HG02571 (cell line): Measurements from ENCODE around the gene PLCB2.

Experiments used
- ATAC-seq: cut with Tn5 transposase; IDR thresholded peaks from one replicate; pipeline ENCODE4 v1.9.1; 2021; ENCODE audit warnings: mild to moderate bottlenecking, moderate library complexity; ENCODE audit not compliant: unreplicated experiment

The PLCB2 gene

DNA sequence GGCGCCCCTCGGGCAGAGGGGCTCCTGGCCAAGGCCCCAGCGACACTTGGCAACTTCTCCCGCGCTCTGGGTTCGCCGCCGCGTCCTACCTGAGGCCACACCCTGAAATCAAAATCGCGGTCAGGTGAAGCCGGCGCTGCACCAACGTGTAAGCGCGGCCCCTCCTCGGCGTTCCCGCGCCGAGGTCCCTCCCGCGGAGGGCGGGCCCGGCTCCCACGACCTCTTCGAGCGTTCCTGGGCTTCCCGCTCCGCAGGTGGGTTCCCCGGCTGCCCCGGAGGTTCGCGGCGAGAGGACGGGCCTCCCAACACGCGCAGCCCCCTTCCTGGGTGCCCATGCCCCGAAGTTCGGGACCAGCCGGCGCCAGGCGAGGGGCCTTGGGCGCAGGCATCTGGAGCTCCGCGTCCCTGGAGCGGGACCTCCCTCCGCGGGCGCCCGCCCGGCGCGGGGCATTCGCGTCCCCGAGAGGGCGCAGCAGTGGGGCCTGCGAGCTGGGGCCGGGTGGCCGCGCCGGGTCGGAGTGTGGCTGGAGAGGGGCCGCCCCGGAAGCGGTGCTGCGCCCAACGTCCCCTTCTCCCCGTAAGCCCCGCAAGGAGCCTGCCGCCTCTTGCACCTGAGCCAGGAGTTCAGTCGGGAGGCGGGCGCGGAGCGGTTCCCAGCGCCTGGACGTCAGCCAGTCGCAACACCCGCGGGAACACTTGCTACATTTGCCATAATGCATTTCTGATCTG lies 55.1 kb downstream of the PLCB2 start:
- no peak for ATAC-seq

DNA sequence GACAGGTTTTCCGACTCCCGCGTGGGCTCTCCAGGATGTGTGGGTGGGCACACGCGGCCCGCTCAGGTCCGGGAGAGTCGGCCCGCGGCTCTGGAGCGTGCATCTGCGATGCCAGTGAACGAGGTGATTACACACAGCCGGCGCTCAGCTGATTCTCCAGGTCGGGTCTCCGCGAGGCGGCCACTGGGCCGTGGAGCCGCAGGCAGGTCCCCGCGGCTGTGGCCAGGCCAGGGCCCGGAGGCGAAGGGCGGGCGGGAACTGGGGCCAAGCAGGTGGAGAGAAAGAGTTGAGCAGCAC lies 55.6 kb downstream of the PLCB2 start:
- no peak for ATAC-seq

DNA sequence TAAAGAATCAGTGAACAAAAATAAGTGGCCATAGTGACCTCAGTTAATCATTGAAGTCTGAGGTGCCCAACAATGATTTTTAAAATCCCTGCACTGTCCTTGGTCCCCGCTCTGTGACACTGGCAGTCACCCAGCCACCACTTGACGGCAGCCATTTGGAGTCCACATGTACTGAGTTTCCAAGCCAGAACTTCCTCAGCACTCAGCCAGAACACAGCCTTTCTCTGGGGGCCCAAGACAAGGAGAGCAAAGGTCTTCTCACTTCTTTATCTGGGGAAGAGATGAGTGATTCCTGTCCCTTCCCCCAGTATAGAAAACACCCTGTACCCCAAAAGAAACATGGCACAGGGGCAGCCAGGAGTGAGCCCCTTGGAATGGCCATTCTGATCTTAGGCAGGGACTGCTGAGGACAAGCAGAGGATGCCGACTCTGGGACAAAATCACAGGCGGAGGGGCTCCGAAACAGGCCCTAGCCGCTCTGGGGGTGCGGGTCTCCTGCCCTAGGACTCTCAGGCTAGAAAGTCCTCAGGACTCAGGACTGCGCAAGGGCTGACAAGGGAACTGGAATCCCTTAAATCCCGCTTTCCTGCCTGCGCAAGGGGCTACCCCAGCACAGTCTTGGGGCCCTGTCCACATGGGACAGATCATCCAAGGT lies 56.1 kb downstream of the PLCB2 start:
- ATAC-seq = no peak

DNA sequence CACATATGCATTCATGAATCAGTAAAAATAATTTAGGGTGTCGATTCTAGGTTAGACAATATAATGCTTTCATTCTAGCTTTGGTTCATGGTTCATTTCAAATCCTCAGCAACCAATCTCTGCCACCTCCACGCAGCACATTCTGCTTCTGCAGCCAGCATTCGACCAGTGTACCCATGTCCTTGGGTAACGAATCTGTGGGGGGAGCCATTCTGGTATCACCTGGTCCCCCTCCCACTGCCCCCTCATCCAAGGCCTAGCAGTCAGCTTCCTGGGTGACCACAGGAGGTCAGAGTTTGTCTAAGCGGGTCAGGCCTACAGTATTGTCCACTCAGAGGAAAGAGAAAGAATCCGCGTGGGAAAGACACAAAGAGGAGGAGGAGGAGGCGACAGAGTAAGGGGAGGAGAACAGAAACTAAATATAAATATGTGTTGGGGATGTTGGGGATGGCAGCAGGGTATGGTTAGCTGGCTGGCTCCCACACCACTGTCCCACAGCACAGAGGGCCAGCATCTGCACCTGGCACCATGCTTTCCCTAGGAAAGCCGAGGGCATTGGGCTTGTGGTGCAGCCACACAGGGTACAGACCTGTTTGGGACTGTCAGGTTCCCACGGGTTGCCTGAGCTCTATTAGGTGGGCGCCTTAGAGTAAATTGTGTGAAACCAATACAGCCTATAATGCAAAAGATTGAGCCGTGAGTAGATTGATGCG lies 56.8 kb downstream of the PLCB2 start:
- no peak for ATAC-seq

DNA sequence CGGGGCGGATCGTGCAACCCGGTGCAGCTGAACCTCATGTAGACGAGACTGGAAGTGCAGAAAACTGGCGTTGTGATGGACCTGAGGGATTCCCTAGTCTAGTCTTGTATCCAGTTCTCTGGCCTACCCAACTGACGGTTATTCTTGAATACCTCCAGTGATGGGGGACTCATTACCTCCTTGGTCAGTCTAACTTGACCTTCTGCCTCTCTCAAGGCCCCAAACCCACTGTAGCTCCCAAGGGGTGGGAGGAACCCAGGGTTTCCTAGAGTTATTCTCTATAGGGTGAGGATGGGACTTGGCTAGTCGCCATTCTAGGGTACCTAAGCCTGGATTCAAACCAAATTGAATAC lies 57.5 kb downstream of the PLCB2 start:
- no peak for ATAC-seq

DNA sequence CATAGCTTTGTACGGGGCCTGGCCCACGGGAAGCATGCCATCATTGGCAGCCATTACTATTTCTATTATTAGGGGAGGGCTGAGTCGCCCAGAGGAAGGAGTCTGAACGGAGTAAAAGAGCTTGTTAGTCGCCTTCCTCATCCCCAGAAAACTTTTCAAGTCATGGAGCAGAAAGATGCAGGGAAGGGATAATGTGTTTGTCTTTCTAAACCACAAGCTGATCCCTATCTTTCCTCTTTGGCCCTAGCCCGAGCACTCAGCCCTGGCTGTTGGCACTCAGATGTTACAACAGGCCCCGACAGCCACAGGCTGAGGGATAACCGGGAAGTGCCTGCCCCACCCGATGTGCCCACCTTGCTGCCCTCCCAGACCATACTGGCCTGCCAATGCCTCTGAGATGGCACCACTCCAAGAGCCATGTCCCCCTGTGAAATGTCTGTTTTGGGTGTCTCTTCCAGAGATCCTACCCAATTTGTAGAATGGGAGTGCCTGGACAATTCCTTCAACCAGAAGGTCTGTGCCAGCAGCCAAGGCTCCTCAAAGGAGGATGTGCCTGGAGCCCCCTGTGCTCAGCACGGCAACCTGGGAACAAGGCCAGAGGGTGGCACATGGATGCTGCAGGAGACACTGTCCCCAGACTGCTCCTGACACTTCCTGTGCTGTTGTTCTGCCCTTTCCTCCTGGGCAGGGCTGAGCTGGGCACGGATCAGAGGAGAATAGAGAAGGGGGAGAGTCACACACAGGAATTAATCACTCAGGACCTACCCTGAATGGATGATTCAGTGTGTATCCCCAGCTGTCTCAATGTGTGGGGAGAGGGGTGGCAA lies 58.0 kb downstream of the PLCB2 start:
- no peak for ATAC-seq

DNA sequence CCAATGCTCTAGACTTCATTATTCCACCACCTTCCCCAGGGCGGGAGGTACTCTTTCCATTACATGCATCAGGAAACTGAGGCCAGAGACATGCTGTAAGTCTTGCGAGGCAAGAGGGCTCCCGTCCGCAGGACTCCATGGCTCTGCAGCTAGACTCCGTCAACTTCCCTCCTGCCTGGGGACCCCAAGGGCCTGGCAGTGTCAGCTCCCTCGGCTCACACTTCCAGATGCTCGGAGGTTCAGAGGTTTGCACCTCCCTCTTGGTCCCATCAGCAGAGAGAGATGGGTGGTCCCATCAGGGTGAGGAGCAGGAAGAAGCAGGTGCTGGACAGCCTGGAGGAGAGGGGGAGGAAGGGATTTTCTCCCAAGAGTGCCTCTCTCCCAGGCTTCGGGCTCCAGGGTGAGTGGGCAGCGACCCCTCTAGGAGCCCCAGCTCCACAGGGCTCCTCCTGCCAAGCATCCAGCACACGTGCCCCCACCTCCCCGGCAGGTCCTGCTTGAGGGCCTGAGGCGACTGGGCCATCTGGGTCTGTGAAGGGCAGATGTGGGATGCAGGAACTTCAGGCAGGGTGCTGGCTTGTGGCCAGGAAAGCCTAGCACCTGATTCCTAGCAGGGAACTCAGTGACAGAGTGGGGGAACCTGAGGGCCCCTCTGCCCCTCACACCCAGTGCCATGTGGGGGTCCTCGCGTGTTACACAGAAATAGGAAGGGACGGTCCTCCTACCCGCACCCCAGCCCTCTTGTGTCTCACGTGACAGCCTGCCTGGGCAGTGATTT lies 59.5 kb downstream of the PLCB2 start:
- ATAC-seq = no peak

DNA sequence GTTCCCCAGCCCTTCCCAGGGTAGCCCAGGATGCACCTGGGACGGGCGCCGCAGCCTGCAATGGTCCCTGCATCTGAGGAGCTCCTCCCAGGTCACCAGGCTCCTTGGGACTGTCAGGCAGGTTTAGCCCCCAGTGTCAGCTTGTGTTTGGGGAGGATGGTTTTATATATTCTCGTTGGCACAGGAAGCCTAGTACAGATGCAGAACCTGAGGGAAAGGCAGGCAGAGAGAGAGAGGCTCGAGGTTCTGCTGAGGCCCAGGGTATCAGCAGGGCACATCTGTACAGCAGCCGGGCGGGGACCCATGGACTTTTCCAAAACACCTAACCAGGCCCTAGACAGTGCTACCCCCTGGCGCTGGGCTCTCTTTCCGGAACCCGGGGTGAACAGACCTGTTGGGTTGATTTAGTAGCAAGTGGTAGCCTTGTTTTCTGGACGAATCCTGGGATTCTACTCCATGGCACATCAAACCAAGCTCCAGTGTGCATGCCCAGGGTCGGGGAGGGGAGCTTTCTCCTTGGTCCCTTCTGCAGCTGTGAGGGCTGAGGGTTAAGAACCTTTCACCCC lies 60.2 kb downstream of the PLCB2 start:
- no peak for ATAC-seq

DNA sequence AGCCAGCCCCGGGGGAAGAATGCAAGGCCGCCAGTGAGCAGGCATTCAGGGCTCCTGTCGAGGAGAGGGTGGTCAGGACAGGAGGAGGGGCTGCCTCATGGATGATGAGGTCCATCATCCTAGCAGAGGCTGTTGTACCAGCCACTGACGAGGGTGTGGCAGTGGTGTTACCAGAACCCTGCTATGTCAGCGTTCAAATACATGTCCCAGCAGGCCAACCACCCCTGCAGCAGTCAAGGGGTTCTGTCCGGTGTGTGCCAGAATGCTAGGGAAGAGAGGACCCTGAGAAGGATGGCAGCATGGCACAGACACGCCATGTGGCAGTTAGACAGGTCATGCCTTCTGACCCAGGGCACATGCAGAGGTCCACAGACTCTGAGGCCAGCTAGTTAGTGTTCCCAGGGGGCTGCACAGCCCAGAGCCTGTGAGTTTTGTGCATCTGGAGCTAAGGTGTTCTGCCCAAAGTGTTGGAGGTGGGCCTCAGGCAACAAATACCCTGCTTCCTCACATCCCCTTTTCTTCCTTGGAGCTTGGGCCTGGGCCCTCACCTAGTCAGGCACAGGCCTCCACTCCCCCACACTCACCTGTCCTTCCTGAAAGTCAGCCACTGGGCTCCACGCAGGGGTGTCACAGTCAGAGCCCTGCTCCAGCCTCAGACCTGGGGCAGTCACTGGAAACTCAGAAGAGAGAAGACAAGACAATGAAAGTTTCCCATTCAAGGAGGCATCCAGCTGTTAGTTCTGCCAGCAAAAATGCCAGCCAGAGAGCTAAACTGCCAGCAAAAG lies 61.0 kb downstream of the PLCB2 start:
- ATAC-seq = no peak

DNA sequence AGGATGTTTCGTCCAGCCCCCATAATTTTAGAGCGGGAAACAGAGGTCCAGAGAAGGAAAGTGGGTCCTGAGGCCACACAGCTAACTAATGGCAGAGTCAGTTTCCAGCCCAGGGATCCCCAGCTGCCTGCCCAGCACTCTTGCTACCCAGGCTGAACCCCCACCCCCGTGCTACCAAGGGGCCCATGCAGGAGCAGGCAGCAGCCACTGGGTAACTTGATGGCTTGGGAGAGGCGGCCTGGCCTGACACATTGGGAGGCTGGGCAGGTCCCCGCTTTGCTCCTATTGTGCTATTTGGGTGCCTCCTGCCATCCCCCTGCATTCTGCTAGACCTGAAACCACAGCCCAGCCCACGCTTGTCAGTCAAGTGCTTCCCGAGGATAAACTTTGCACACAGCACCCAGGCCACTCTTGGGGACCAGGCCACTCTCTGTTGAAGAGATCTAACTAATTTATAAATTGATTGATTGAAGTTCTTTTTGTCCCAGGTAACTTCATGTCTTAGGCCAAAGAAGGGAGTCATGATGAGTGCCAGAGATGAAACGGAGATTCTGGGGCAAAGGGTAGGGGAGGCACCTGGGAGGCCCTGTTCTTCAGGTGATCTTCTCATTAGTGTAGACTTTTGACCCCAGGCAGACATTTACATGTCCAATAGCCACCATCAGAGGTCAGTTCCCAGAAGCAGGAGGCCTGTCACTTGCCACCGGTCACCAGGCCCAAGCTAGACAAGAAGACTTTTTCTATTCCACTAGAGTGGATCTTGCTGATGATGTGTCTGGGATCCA lies 61.9 kb downstream of the PLCB2 start:
- ATAC-seq = no peak

DNA sequence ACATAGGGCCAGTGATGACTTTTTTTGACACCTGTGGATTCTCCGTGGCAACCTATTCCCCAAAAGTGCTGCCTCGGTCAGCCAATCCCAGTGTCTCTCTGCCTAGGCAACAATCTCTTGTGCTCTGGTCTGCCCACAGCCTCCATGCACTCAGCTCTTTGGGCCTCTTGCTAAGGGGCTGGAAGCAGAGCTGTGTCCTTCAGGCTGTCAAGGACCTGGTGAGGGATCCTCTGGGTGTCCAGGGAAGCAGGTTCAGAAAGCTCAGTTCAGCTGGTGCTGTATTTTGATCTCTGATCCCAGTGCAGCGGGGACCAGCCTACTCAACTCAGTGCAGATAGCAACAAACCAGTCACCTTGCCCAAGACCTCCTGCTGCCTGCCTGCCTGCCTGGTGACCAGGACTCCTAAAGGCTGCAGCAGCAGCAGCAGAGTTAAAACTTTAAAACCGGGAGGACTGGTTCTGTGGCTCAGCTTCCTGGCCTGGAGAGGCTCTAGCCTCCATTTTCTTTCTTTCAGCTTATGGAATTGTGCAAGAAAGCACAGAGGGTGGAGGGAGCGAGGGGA lies 62.7 kb downstream of the PLCB2 start:
- ATAC-seq = no peak

DNA sequence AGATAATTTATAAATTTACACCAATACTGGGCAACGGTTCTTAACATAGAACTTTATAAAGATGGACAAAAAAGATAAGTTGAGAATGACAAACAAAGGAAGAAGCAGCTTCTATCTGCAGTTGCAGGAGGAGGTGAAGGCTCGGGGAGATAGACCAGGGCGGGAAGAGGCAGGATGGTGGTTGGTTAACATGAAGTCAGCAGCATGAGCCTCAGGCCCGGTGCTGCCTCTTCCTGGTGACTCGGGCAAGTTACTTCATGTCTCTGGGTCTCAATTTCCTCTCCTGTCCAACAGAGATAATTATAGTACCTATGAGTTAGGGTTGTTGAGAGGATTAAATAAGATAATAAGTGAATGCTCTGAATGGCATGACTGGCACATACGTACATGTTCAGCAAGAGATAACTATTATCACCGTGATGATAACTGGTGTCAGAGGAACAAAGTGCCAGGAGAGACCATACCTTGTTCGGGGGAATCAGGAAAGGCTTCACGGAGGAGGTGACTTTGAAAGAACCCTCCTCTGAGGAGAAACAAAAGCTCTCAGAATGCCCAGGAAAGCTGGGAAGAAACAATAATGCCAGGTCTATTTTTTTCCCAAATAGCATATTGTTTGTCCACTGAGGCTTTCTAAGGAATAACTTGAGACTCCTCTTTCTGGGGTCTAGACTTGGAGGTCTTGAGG lies 64.5 kb downstream of the PLCB2 start:
- no peak for ATAC-seq

DNA sequence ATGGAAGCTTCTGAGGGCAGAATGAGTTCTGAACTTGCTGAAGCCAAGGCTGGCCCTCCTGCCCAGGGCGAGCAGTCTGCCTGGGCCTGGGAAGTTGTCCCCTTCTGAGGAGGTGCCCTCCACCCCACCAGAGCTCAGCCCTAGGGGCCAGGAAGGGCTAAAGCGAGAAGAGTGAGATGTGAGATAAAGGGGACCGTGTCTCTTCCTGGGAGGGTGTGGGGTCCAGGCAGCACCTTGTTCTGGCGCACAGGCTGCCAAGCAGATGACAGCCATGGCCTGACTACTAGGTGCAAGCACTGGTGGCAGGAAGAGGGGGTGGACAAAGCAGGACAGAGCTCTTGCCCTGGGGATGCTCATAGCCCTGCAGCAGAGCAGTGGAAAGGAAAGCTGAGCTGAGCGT lies 65.1 kb downstream of the PLCB2 start:
- no peak for ATAC-seq

DNA sequence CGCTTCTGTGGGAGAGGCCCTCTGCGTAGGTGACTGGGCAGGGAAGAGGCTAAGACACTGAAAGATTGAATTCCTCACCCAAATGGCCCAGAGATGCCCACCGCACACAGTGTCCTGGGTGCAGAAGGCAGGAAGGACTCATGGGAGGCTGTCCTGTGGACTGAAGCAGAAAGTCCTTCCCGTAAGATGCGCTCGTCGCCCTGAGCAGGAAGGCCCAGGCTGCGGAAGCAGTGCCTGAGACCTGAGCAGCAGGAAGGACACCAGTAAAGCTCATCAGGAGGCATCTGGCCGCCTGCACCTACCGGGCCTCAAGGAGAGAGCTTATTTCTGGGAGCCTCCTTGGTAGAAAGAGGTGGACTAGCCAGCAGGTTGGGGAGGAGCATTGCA lies 65.5 kb downstream of the PLCB2 start:
- no peak for ATAC-seq

DNA sequence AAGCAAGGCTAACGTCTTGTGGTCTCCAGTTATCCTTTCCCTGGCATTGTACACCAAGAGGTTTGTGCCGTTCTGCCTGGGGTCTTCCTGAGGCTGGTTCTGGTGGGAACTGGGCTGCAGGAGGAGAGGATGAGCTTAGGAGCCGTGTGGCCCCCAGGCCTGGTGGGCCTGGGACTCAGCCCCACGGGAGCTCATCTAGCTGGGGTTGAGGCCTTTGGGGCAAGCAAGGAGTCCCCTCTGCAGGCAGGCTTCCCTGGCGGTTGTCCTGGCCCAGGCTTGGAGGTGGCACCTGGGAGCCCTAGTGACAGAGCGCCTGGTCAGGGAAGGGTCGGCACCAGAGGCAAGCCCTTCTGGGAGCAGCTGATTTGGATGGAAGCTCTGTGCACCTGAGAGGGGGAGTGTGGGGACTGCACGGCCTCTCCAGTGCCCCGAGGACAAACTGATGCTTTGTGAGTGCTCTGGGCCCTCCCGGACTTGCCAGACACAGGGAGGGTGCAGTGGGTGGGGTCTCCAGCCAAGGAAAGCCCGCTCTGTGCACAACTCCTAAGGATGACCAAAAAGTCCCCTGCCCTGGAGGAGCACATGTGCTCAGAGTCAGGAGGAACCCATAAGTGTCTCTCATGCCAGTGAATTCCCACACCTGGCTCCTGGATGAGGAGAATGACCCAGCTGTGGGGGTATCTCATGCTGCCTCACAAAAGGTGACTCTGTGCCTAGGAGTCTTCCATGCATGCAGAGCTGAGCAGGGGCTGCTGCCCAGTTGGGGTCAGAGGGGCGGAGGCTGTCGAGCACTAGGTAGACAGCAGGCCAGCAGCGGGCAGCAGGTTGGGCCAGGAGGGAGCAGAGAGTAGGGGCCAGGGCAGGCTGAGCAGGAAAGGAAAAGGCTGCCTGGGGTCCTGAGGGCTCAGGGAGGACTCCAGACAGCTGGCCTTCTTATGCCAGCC lies 66.2 kb downstream of the PLCB2 start:
- ATAC-seq = no peak

DNA sequence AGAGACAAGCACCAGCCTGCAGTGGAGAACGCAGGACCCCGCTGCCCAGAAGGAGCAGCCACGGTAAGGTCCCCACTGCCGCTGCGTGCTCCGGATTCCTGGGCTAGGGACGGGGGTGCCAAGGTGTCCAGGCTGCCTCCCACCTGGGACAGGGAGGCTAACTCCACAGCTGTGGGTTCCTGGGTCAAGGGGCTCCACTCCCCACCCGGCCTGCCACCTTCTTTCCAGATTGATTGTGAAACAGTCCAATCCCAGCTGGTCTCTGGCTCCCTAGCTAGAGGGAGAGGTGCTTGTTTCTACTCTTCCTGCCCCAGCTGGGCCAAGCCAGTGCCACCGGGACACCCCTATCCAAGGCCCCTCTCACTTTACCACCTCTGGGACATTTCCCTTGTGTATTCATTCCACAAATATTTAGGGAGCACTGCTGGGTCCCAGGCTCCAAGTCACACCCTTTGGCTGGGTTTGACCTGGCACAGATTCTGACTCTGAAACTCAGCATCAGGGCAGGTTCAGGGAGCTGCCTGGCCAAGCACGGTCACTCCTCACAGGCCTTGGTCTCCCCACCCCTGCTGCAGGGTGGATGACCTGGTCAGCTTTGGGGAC lies 67.0 kb downstream of the PLCB2 start:
- ATAC-seq = no peak
